Measurements from ENCODE around the gene ATXN1.

The ATXN1 gene

DNA sequence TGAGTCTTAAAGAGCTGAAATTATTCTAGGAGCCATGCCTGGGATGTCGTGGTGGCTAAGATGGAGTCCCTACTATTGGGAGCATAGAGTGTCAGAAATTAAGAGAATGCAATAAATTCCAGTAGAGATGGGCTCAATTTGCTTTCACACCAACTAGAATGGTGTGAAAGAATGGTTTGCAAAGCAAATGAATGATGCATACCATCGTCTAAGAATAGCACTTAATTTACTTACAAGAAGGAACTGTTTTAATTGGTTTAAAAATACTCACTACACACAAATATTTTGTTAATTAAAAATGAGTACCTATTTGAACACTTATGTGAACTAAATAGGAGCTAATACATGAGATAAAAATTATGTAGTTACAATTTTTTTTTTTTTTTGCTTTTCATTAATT lies 390.3 kb downstream of the ATXN1 start:
- Histone ChIP-seq H3K14ac (ENCODE audit: low read length in 2 of 2) (no peak overlapping the region), H3K36me3 (ENCODE audit: control insufficient read depth in 1 of 2, insufficient read depth in 2 of 2, low read depth in 1 of 2, low read length in 2 of 2) (peaks cover 0 to 5% of the 10 kb centered on the region in 2 experiments), H2BK5ac (ENCODE audit: low read depth, low read length, poor library complexity, severe bottlenecking) (no peak overlapping the region), H3K4me3 (ENCODE audit: insufficient read depth in 1 of 2, low read depth in 1 of 2, low read length in 2 of 2) (no peak overlapping the region), H3K4me2 (ENCODE audit: low read length, poor library complexity, severe bottlenecking) (no peak overlapping the region), H3K9me3 (ENCODE audit: control insufficient read depth, low read length) (no peaks in the 10 kb centered on the region), H3K23ac (ENCODE audit: low read length in 2 of 2) (no peak overlapping the region), H4K91ac (ENCODE audit: low read length) (no peak overlapping the region), H2BK15ac (ENCODE audit: low read depth, poor library complexity, severe bottlenecking) (no peak overlapping the region), H4K8ac (ENCODE audit: low read length) (no peak overlapping the region), H3K27me3 (ENCODE audit: control insufficient read depth in 1 of 2, insufficient read depth in 1 of 2, low read length in 2 of 2) (no peaks in the 10 kb centered on the region), H3K4me1 (ENCODE audit: control insufficient read depth, insufficient read depth, low read depth, low read length) (no peaks in the 10 kb centered on the region), H3K9ac (ENCODE audit: low read length) (no peak overlapping the region), H3K18ac (ENCODE audit: low read depth in 1 of 2, low read length in 2 of 2) (no peak overlapping the region), H3K4ac (ENCODE audit: low read depth in 1 of 2, low read length in 2 of 2) (no peak overlapping the region), H3K79me1 (replicated peaks; ENCODE audit: low read length, poor library complexity, severe bottlenecking) (peaks cover 6% of the 10 kb centered on the region), H2BK120ac (ENCODE audit: low read depth, low read length) (no peak overlapping the region), H2AK5ac (ENCODE audit: low read length, severe bottlenecking) (no peak overlapping the region), H2AFZ (ENCODE audit: low read depth, low read length) (no peak overlapping the region), H2BK12ac (ENCODE audit: low read length in 2 of 2) (no peak overlapping the region), H3K27ac (ENCODE audit: low read length, poor library complexity, severe bottlenecking) (no peak overlapping the region)
- no peak for DNase-seq
- WGBS: 88% methylated on average over 1 of the region's 2 CpGs

DNA sequence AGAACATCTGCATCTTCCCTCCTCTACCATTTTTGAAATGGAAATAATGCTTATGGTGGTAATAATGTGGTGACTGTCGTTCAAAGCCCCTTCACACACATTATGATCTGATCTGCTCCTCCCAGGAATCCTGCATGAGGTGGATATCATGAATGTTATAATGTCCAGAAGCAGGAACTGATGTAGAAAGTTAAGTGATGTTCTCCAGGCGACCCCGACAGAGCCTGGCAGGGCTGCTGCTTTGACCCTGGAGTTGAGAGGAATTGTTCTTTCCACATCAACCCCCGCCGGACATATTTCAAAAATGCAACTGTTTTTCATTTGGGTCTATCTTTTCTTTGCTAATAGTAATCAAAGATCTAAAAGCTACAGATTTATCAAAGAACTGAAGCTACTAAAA lies 391.3 kb downstream of the ATXN1 start:
- Histone ChIP-seq H2BK5ac (ENCODE audit: low read depth, low read length, poor library complexity, severe bottlenecking) (no peak overlapping the region), H3K4me3 (ENCODE audit: insufficient read depth in 1 of 2, low read depth in 1 of 2, low read length in 2 of 2) (no peak overlapping the region), H3K79me1 (replicated peaks; ENCODE audit: low read length, poor library complexity, severe bottlenecking) (peaks cover 5% of the 10 kb centered on the region), H4K91ac (ENCODE audit: low read length) (no peak overlapping the region), H2BK120ac (ENCODE audit: low read depth, low read length) (no peak overlapping the region), H3K36me3 (ENCODE audit: control insufficient read depth in 1 of 2, insufficient read depth in 2 of 2, low read depth in 1 of 2, low read length in 2 of 2) (peaks cover 0 to 5% of the 10 kb centered on the region in 2 experiments), H3K4ac (ENCODE audit: low read depth in 1 of 2, low read length in 2 of 2) (no peak overlapping the region), H2BK15ac (ENCODE audit: low read depth, poor library complexity, severe bottlenecking) (no peak overlapping the region), H2AFZ (ENCODE audit: low read depth, low read length) (no peak overlapping the region), H2AK5ac (ENCODE audit: low read length, severe bottlenecking) (no peak overlapping the region), H3K9ac (ENCODE audit: low read length) (no peak overlapping the region), H3K14ac (ENCODE audit: low read length in 2 of 2) (no peak overlapping the region), H3K9me3 (ENCODE audit: control insufficient read depth, low read length) (no peaks in the 10 kb centered on the region), H3K4me1 (ENCODE audit: control insufficient read depth, insufficient read depth, low read depth, low read length) (no peaks in the 10 kb centered on the region), H2BK12ac (ENCODE audit: low read length in 2 of 2) (no peak overlapping the region), H3K4me2 (ENCODE audit: low read length, poor library complexity, severe bottlenecking) (no peak overlapping the region), H3K18ac (ENCODE audit: low read depth in 1 of 2, low read length in 2 of 2) (no peak overlapping the region), H4K8ac (ENCODE audit: low read length) (no peak overlapping the region), H3K23ac (ENCODE audit: low read length in 2 of 2) (no peak overlapping the region), H3K27me3 (ENCODE audit: control insufficient read depth in 1 of 2, insufficient read depth in 1 of 2, low read length in 2 of 2) (no peaks in the 10 kb centered on the region), H3K27ac (ENCODE audit: low read length, poor library complexity, severe bottlenecking) (no peak overlapping the region)
- WGBS: 57% methylated on average over 2 of the region's 5 CpGs
- no peak for DNase-seq

DNA sequence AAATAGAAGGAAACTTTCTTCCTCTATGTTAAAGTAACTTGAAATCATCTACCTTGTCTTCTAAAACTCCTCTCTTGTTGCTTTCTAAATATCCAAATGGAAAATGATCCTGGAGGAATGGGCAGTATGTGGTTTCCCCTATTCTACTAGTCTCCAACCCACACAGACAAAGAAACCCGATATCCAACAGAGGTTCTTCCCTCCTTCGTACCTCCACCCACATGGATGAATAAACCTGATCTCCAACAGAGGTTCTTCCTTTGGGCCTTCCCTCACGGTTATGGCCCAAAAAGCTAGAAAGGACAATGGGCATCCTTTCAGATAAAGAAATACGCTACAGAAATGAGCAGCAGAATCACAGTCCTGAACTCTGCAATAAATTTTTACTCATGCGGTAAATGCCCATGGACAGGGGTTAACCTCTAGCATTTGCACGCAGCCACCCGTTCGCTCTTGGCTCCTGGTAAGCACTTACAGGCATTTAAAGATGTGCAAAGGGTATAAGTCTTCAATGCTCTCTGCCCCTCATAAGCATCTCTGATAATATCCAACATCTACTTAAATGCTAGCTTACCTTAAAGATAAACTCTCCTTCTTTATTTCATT lies 392.0 kb downstream of the ATXN1 start:
- H3K14ac ChIP-seq (ENCODE audit: low read length in 2 of 2): no peak overlapping the region
- H3K9ac ChIP-seq (ENCODE audit: low read length): no peak overlapping the region
- H4K8ac ChIP-seq (ENCODE audit: low read length): no peak overlapping the region
- H3K36me3 ChIP-seq (ENCODE audit: control insufficient read depth in 1 of 2, insufficient read depth in 2 of 2, low read depth in 1 of 2, low read length in 2 of 2): peaks cover 0 to 5% of the 10 kb centered on the region in 2 experiments
- H2BK120ac ChIP-seq (ENCODE audit: low read depth, low read length): no peak overlapping the region
- H3K27me3 ChIP-seq (ENCODE audit: control insufficient read depth in 1 of 2, insufficient read depth in 1 of 2, low read length in 2 of 2): no peaks in the 10 kb centered on the region
- no peak overlapping the region for H2BK5ac ChIP-seq (ENCODE audit: low read depth, low read length, poor library complexity, severe bottlenecking)
- H4K91ac ChIP-seq (ENCODE audit: low read length): no peak overlapping the region
- no peak for DNase-seq
- H2AK5ac ChIP-seq (ENCODE audit: low read length, severe bottlenecking): no peak overlapping the region
- no peak overlapping the region for H3K4ac ChIP-seq (ENCODE audit: low read depth in 1 of 2, low read length in 2 of 2)
- no peaks in the 10 kb centered on the region for H3K9me3 ChIP-seq (ENCODE audit: control insufficient read depth, low read length)
- H2BK15ac ChIP-seq (ENCODE audit: low read depth, poor library complexity, severe bottlenecking): no peak overlapping the region
- no peak overlapping the region for H3K18ac ChIP-seq (ENCODE audit: low read depth in 1 of 2, low read length in 2 of 2)
- H2AFZ ChIP-seq (ENCODE audit: low read depth, low read length): no peak overlapping the region
- H3K4me2 ChIP-seq (ENCODE audit: low read length, poor library complexity, severe bottlenecking): no peak overlapping the region
- no peak overlapping the region for H3K23ac ChIP-seq (ENCODE audit: low read length in 2 of 2)
- H2BK12ac ChIP-seq (ENCODE audit: low read length in 2 of 2): no peak overlapping the region
- 94% methylated on average over 8 of the region's 8 CpGs for WGBS
- peaks cover 2% of the 10 kb centered on the region for H3K79me1 ChIP-seq (replicated peaks; ENCODE audit: low read length, poor library complexity, severe bottlenecking)
- no peaks in the 10 kb centered on the region for H3K4me1 ChIP-seq (ENCODE audit: control insufficient read depth, insufficient read depth, low read depth, low read length)
- no peak overlapping the region for H3K27ac ChIP-seq (ENCODE audit: low read length, poor library complexity, severe bottlenecking)
- no peak overlapping the region for H3K4me3 ChIP-seq (ENCODE audit: insufficient read depth in 1 of 2, low read depth in 1 of 2, low read length in 2 of 2)

DNA sequence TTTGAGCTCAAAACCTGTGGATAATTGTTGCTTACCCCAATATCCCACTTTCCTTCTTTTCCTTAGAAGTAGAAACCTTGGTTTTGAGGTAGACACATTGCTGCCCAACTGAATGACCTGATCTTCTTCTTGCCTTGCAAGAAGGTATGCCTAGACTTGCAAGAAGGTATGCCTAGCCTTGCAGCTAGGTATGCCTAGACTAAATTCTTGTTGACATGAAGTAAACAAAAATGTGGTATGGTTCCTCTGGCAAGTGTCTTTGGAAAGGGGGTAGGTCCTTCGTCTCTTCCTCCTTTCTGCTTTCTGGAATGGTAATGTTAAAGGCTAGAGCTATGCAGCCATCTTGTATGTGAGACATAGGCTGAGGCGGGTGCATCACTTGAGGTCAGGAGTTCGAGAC lies 393.7 kb downstream of the ATXN1 start:
- no peak overlapping the region for H4K91ac ChIP-seq (ENCODE audit: low read length)
- no peak overlapping the region for H2BK12ac ChIP-seq (ENCODE audit: low read length in 2 of 2)
- no peak for DNase-seq
- no peak overlapping the region for H3K18ac ChIP-seq (ENCODE audit: low read depth in 1 of 2, low read length in 2 of 2)
- peaks cover 0 to 5% of the 10 kb centered on the region in 2 experiments for H3K36me3 ChIP-seq (ENCODE audit: control insufficient read depth in 1 of 2, insufficient read depth in 2 of 2, low read depth in 1 of 2, low read length in 2 of 2)
- no peak overlapping the region for H2AK5ac ChIP-seq (ENCODE audit: low read length, severe bottlenecking)
- WGBS: 86% methylated on average over 3 of the region's 3 CpGs
- no peak overlapping the region for H4K8ac ChIP-seq (ENCODE audit: low read length)
- H3K27me3 ChIP-seq (ENCODE audit: control insufficient read depth in 1 of 2, insufficient read depth in 1 of 2, low read length in 2 of 2): no peaks in the 10 kb centered on the region
- H2BK15ac ChIP-seq (ENCODE audit: low read depth, poor library complexity, severe bottlenecking): no peak overlapping the region
- no peak overlapping the region for H2BK120ac ChIP-seq (ENCODE audit: low read depth, low read length)
- H3K27ac ChIP-seq (ENCODE audit: low read length, poor library complexity, severe bottlenecking): no peak overlapping the region
- no peaks in the 10 kb centered on the region for H3K4me1 ChIP-seq (ENCODE audit: control insufficient read depth, insufficient read depth, low read depth, low read length)
- no peak overlapping the region for H3K9ac ChIP-seq (ENCODE audit: low read length)
- no peak overlapping the region for H3K4ac ChIP-seq (ENCODE audit: low read depth in 1 of 2, low read length in 2 of 2)
- no peaks in the 10 kb centered on the region for H3K9me3 ChIP-seq (ENCODE audit: control insufficient read depth, low read length)
- no peak overlapping the region for H3K4me3 ChIP-seq (ENCODE audit: insufficient read depth in 1 of 2, low read depth in 1 of 2, low read length in 2 of 2)
- H3K14ac ChIP-seq (ENCODE audit: low read length in 2 of 2): no peak overlapping the region
- H3K4me2 ChIP-seq (ENCODE audit: low read length, poor library complexity, severe bottlenecking): no peak overlapping the region
- H2AFZ ChIP-seq (ENCODE audit: low read depth, low read length): no peak overlapping the region
- H2BK5ac ChIP-seq (ENCODE audit: low read depth, low read length, poor library complexity, severe bottlenecking): no peak overlapping the region
- H3K23ac ChIP-seq (ENCODE audit: low read length in 2 of 2): no peak overlapping the region
- peaks cover 2% of the 10 kb centered on the region for H3K79me1 ChIP-seq (replicated peaks; ENCODE audit: low read length, poor library complexity, severe bottlenecking)
